Fibroblast of peridontal ligament (primary cell): ENCODE data around the gene PHF21B.

Source experiments
- DNase-seq: peaks from one replicate; pipeline ENCODE4 v3.0.0-alpha.2; 2010; ENCODE audit errors: extremely low read depth

Gene PHF21B

GRCh38 chr22:44990328-44990727 is 19.5 kb downstream of the PHF21B start:
- DNase-seq, result no peak

- no peak for DNase-seq
Measured at GRCh38 chr22:44988671-44989070, 21.1 kb downstream of the PHF21B start.

- no peak for DNase-seq
Measured at GRCh38 chr22:44986926-44987325, 22.9 kb downstream of the PHF21B start.

GRCh38 chr22:44985906-44986527 is 23.8 kb downstream of the PHF21B start:
- DNase-seq, result no peak

GRCh38 chr22:44983878-44984482 is 25.8 kb downstream of the PHF21B start:
- no peak for DNase-seq

- no peak for DNase-seq
Measured at GRCh38 chr22:44982445-44982844, 27.4 kb downstream of the PHF21B start.

- DNase-seq, result no peak
Measured at GRCh38 chr22:44981857-44982256, 27.9 kb downstream of the PHF21B start.

GRCh38 chr22:44979154-44979553 is 30.7 kb downstream of the PHF21B start:
- DNase-seq, result no peak

- DNase-seq, result peak; percentile 76
Measured at GRCh38 chr22:44975427-44976262, 34.2 kb downstream of the PHF21B start.

- no peak for DNase-seq
Measured at GRCh38 chr22:44974454-44974853, 35.4 kb downstream of the PHF21B start.

GRCh38 chr22:44973829-44974228 is 36.0 kb downstream of the PHF21B start:
- no peak for DNase-seq

GRCh38 chr22:44972363-44973083 is 37.3 kb downstream of the PHF21B start:
- DNase-seq, result no peak

- DNase-seq, result no peak
Measured at GRCh38 chr22:44971651-44972362, 38.0 kb downstream of the PHF21B start.

- no peak for DNase-seq
Measured at GRCh38 chr22:44970291-44970690, 39.5 kb downstream of the PHF21B start.

- no peak for DNase-seq
Measured at GRCh38 chr22:44969817-44970216, 40.0 kb downstream of the PHF21B start.

- DNase-seq, result no peak
Measured at GRCh38 chr22:44968736-44969135, 41.1 kb downstream of the PHF21B start.

GRCh38 chr22:44965171-44965570 is 44.6 kb downstream of the PHF21B start:
- DNase-seq, result no peak

GRCh38 chr22:44964722-44965078 is 45.1 kb downstream of the PHF21B start:
- no peak for DNase-seq

GRCh38 chr22:44963832-44964721 is 45.7 kb downstream of the PHF21B start:
- DNase-seq, result no peak

GRCh38 chr22:44962741-44963454 is 46.9 kb downstream of the PHF21B start:
- no peak for DNase-seq
